MM.1S (cell line): ENCODE measurements around the gene PRKCG.

Source experiments
- DNase-seq: peaks from one replicate; pipeline ENCODE4 v3.0.0-alpha.2; 2015
- H2AFZ ChIP-seq: fragments of 300-600 bp; sonication (generic); 2 replicates; pipeline ENCODE4 v1.6.0; 2016; ENCODE audit warnings: antibody characterized with exemption, low read length
- H3F3A ChIP-seq: fragments of 300-600 bp; sonication (generic); 2 replicates; pipeline ENCODE4 v1.6.1; 2016; ENCODE audit warnings: mild to moderate bottlenecking, antibody characterized with exemption, low read length, moderate library complexity, mixed read lengths; ENCODE audit not compliant: insufficient read depth
- H3K27ac ChIP-seq: fragments of 300-600 bp; sonication (generic); 2 replicates; pipeline ENCODE4 v1.5.1; 2016; ENCODE audit warnings: mild to moderate bottlenecking, low read length
- H3K27me3 ChIP-seq: fragments of 300-600 bp; sonication (generic); replicated peaks from 2 replicates; pipeline ENCODE4 v1.6.0; 2016; ENCODE audit warnings: low read length; ENCODE audit not compliant: insufficient read depth
- H3K36me3 ChIP-seq: fragments of 300-600 bp; sonication (generic); replicated peaks from 2 replicates; pipeline ENCODE4 v1.6.1; 2016; ENCODE audit warnings: mild to moderate bottlenecking, low read length, mixed read lengths; ENCODE audit not compliant: insufficient read depth
- H3K4me1 ChIP-seq: fragments of 300-600 bp; sonication (generic); 2 replicates; pipeline ENCODE4 v1.6.1; 2016; ENCODE audit warnings: low read length, mixed read lengths
- H3K4me2 ChIP-seq: fragments of 300-600 bp; sonication (generic); 2 replicates; pipeline ENCODE4 v1.6.0; 2016; ENCODE audit warnings: low read depth, low read length
- H3K4me3 ChIP-seq: fragments of 300-600 bp; sonication (generic); 2 replicates; pipeline ENCODE4 v1.5.1; 2016; ENCODE audit warnings: low read length, mixed read lengths
- H3K79me2 ChIP-seq: fragments of 300-600 bp; sonication (generic); 2 replicates; pipeline ENCODE4 v1.6.1; 2016; ENCODE audit warnings: mixed run types, low read length, mixed read lengths
- H3K9ac ChIP-seq: fragments of 300-600 bp; sonication (generic); 2 replicates; pipeline ENCODE4 v1.6.1; 2016; ENCODE audit warnings: low read length, mixed read lengths
- H3K9me2 ChIP-seq: fragments of 300-600 bp; sonication (generic); replicated peaks from 2 replicates; pipeline ENCODE4 v1.6.1; 2016; ENCODE audit warnings: mild to moderate bottlenecking, low read length, mixed read lengths; ENCODE audit not compliant: insufficient read depth
- H3K9me3 ChIP-seq: fragments of 300-600 bp; sonication (generic); replicated peaks from 2 replicates; pipeline ENCODE4 v1.6.1; 2016; ENCODE audit warnings: mild to moderate bottlenecking, low read length, mixed read lengths; ENCODE audit not compliant: insufficient read depth
- H4K20me1 ChIP-seq: fragments of 300-600 bp; sonication (generic); 2 replicates; pipeline ENCODE4 v1.6.1; 2016; ENCODE audit warnings: mild to moderate bottlenecking, low read length, moderate library complexity, mixed read lengths; ENCODE audit not compliant: insufficient read depth
- EZH2 ChIP-seq: fragments of 300-600 bp; sonication (generic); optimal IDR thresholded peaks from 2 replicates; pipeline ENCODE3; 2017; ENCODE audit warnings: low read depth, mild to moderate bottlenecking, antibody characterized with exemption, low read length, mixed read lengths
- EZH2phosphoT487 ChIP-seq: fragments of 300-600 bp; sonication (generic); IDR thresholded peaks from 2 replicates; pipeline ENCODE4 v1.6.1; 2018; ENCODE audit warnings: antibody characterized with exemption, low read length
- TF ChIP-seq, protein P1 (sequence below): fragments of 300-600 bp; sonication (generic); IDR thresholded peaks from 2 replicates; pipeline ENCODE4 v1.5.1; 2016; ENCODE audit warnings: antibody characterized with exemption, low read length, mixed read lengths

The PRKCG gene

DNA sequence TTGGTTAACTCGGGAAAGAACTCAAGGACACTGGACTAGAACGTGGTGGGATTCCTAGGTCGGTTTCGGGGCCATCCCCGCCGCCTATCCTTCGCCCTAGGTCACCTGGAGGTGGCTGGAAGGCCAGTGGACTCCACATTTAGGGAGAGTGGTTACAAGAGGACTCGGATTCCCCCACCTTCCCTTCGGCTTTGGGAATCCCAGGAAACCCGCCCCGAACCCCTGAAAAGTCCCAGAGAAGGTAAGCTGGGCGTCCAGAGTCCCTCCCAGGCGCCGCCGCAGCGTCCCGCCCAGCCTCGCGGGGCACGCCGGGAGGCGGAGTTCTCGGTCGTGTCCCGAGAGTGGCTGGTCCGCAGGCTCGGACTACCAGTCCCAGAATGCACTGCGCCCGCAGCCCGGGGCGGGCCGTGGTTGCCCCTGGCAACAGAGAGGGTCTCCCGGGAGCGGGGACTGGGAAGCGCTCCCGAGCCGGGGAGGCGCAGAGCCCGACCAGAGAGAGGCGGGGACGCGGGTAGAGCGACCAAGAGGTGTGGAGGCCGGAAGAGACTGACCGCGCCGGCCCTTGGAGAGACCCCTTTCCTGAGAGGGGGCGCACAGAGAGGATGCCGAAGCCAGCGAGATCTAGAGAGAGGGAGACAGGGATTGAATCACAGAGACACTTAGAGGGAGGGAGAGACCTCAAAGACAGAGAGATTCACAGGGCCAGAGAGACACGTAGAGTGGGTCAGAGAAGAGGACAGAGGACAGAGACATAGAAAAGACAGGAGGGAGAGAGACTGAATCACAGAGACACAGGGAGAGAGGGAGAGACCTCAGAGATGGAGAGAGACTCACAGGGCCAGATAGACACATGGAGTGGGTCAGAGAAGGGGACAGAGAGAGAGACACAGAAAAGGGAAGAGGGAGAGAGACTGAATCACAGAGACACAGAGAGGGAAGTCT lies 2.6 kb upstream of the PRKCG start:
- TF ChIP-seq, protein P1, sequence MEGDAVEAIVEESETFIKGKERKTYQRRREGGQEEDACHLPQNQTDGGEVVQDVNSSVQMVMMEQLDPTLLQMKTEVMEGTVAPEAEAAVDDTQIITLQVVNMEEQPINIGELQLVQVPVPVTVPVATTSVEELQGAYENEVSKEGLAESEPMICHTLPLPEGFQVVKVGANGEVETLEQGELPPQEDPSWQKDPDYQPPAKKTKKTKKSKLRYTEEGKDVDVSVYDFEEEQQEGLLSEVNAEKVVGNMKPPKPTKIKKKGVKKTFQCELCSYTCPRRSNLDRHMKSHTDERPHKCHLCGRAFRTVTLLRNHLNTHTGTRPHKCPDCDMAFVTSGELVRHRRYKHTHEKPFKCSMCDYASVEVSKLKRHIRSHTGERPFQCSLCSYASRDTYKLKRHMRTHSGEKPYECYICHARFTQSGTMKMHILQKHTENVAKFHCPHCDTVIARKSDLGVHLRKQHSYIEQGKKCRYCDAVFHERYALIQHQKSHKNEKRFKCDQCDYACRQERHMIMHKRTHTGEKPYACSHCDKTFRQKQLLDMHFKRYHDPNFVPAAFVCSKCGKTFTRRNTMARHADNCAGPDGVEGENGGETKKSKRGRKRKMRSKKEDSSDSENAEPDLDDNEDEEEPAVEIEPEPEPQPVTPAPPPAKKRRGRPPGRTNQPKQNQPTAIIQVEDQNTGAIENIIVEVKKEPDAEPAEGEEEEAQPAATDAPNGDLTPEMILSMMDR, result no peak
- no peak for TF ChIP-seq EZH2phosphoT487
- TF ChIP-seq EZH2, result no peak
- Histone ChIP-seq H3K36me3 (no peaks in the 10 kb centered on the region), H3K4me3 (no peak overlapping the region), H3F3A (no peaks in the 10 kb centered on the region), H3K9me3 (no peaks in the 10 kb centered on the region), H3K9me2 (no peaks in the 10 kb centered on the region), H3K27me3 (peaks cover 12% of the 10 kb centered on the region), H2AFZ (no peak overlapping the region), H3K79me2 (no peaks in the 10 kb centered on the region), H4K20me1 (no peaks in the 10 kb centered on the region), H3K27ac (no peak overlapping the region), H3K4me1 (no peaks in the 10 kb centered on the region), H3K9ac (no peak overlapping the region), H3K4me2 (no peak overlapping the region)
- DNase-seq, result no peak

- Histone ChIP-seq H3K79me2 (no peaks in the 10 kb centered on the region), H3K4me1 (no peaks in the 10 kb centered on the region), H3K27ac (no peak overlapping the region), H3K9me3 (no peaks in the 10 kb centered on the region), H3K9me2 (no peaks in the 10 kb centered on the region), H3K4me2 (no peak overlapping the region), H3F3A (no peaks in the 10 kb centered on the region), H2AFZ (no peak overlapping the region), H4K20me1 (no peaks in the 10 kb centered on the region), H3K4me3 (no peak overlapping the region), H3K36me3 (no peaks in the 10 kb centered on the region), H3K27me3 (peaks cover 12% of the 10 kb centered on the region), H3K9ac (no peak overlapping the region)
- no peak for DNase-seq
- TF ChIP-seq, protein P1, result no peak
- no peak for TF ChIP-seq EZH2phosphoT487
Observed at GRCh38 chr19:53880711-53881481, 1.1 kb upstream of the PRKCG start.

GRCh38 chr19:53882391-53883050 lies 524 bp downstream of the PRKCG start:
- Histone ChIP-seq H2AFZ (no peak overlapping the region), H3K9ac (no peak overlapping the region), H3K4me3 (no peak overlapping the region), H3K4me2 (no peak overlapping the region), H4K20me1 (no peaks in the 10 kb centered on the region), H3K9me2 (no peaks in the 10 kb centered on the region), H3K4me1 (no peaks in the 10 kb centered on the region), H3F3A (no peaks in the 10 kb centered on the region), H3K9me3 (no peaks in the 10 kb centered on the region), H3K27me3 (peaks cover 12% of the 10 kb centered on the region), H3K27ac (no peak overlapping the region), H3K79me2 (no peaks in the 10 kb centered on the region), H3K36me3 (no peaks in the 10 kb centered on the region)
- DNase-seq, result no peak
- TF ChIP-seq, protein P1, result no peak
- TF ChIP-seq EZH2phosphoT487 (no peak), EZH2 (no peak)
